PC-3 (cell line): Measurements from ENCODE around the gene KRTAP3-2.

Experiments
- CTCF ChIP-seq: fragments of 300-600 bp; sonication (generic); conservative IDR thresholded peaks from 2 replicates; pipeline ENCODE4 v1.5.1; 2017; ENCODE audit warnings: antibody characterized with exemption, low read depth, mild to moderate bottlenecking, low read length
- EZH2 ChIP-seq: fragments of 300-600 bp; sonication (generic); IDR thresholded peaks from one replicate; pipeline ENCODE4 v1.6.1; 2017; ENCODE audit warnings: antibody characterized with exemption, mild to moderate bottlenecking, low read length; ENCODE audit not compliant: unreplicated experiment

GRCh38 chr17:40951011-40951622 is 48.6 kb downstream of the KRTAP3-2 start:
- no peak for TF ChIP-seq CTCF
- no peak for TF ChIP-seq EZH2
